GM19193 (cell line): ENCODE results near the gene SH3GL3.

Experiments used
- POLR2A ChIP-seq: IDR thresholded peaks from 4 replicates; pipeline ENCODE4 v1.6.1; 2011; ENCODE audit not compliant: insufficient read depth, insufficient read length; ENCODE audit errors: extremely low read depth

The SH3GL3 gene, protein sequence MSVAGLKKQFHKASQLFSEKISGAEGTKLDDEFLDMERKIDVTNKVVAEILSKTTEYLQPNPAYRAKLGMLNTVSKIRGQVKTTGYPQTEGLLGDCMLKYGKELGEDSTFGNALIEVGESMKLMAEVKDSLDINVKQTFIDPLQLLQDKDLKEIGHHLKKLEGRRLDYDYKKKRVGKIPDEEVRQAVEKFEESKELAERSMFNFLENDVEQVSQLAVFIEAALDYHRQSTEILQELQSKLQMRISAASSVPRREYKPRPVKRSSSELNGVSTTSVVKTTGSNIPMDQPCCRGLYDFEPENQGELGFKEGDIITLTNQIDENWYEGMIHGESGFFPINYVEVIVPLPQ

DNA sequence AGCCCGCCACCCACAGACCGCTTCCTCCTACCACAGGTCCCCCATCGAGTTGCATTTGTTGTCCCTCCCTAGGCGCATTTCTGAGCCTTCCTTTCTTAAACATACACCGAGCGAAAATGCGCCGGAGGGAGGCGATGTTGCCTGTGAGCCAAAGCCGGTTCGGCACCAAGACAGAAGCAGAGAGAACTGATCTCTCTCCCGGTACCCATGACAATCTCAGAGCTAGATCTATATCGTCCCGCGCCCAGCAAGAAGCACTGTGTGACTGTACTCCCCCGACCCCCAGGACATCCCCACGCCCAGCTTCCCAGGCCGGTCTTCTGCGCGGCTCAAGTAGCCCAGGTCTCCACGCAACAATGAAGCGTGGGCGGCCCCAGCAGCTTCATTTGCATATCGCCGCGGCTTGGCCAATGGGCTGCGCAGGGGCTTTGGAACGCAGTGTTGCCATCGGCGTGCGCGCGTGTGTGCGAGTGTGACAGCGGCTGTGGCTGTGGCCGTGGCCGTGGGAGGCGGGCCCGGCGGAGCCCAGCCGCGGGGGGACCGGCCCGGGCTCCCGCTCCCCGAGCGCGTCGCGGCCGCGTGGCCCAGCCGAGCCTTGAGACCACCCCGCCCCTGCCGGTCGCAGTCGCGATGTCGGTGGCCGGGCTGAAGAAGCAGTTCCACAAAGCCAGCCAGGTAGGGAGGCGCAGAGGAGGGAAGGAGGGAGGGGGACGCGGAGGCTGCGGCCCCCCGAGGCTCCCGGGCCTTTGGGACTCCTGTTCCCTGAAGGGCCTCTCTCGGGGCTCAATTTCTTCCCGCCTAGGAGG, at the start of gene SH3GL3:
Gene SH3GL3 (plus strand): TSS at position 438 of the 806 bp plus-strand sequence. CDS start 193 bp downstream, at position 631.
- TF ChIP-seq POLR2A, result no peak

DNA sequence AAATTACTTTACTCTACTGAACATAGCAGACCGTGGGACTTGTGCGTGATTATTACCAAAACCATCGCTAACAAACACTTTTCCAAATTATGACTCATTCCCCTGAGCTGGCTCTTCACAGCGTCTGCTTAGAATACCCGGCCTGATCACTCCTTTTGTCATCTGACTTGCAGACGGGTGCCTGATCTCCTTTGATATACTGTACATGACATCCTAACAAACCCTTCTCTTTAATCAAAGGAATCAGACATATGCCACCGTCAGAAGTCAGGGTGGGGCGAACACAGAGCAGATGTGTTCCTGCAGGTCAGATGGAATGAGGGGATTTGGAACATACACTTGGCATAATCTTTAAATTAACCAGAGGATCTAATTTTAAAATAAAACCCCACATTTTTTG, 48.5 kb upstream of the SH3GL3 start:
- no peak for TF ChIP-seq POLR2A

DNA sequence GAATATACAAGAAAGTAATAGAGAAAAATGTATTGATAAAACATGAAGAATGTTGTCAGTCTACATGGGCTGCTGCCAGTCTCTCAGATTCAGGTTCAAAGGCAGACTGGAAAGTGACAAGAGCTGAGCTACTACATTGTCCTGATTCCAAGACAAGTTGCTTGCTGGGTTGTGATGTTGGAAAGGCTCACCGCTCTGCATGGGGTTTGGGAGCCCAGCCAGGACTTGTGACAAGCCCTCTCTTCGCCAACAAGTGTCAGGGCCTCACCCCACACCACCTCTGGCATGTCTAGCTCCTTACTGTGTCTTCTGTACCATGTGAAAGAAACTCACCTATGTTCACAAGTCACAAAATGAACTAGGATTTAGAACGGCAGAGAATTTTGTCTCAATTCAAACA, 43.0 kb upstream of the SH3GL3 start:
- no peak for TF ChIP-seq POLR2A

DNA sequence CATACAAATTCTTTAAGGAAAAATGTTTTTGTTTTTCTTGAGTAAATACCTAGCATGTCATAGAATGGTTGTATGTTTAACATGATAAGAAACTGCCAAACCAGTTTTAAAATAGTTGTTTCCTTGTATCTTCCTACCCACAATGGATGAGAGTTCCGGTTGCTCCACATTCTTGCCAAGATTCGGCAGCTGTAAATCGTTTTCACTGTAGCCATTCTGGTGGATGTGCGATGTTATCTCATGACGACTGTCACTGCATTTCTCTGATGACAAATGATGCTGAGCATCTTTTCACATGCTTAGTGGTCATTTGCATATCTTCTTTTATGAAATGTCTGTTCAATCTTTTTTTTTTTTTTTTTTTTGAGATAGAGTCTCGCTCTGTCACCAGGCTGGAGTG, 36.6 kb upstream of the SH3GL3 start:
- no peak for TF ChIP-seq POLR2A

DNA sequence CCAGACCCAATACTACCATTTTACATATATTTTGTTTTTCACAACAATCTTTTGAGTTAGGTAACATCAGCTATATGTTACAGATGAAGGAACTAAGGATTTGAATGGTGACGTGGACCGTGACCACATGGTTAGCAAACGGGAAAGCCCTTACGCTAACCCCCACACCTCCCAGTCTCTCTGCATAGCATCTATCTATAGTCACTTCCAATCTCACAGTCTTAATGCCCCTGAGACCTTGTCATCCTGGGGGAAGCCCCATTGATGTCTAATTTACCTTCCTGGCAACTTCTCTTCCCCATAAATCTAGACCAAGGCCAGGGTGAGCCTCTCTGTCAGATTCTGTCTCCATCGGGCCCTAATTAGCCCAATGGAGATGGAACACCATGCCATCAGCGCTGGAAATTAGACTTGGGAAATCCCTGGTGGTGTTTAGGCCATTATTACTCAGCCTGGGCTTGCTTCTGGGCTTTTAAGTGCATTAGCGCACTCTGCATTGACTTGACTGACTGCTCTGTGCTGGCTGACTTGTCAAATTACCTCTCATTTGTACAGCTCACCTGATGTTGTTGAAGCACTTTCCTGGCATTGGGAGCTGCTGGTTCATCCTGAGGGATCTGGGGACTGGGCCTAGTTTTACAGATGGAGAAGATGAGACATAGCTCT, 34.0 kb upstream of the SH3GL3 start:
- no peak for TF ChIP-seq POLR2A

DNA sequence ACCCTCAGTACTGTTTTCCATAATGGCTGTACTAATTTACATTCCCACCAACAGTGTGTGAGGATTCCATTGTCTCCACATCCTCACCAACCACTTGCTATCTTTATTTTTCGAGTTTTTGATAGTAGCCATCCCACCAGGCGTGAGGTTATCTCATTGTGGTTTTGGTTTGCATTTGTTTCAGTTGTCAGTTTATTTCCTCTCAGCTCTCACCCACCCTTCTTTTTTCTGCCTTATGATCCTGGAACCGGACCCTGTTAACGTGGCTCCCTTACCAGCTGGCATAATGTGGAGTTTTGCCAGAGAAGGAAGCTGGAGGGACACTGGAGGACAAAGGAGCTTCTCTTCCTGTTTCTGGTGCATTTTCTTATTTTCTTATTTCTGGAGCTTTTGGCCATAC, 25.1 kb upstream of the SH3GL3 start:
- TF ChIP-seq POLR2A, result no peak

DNA sequence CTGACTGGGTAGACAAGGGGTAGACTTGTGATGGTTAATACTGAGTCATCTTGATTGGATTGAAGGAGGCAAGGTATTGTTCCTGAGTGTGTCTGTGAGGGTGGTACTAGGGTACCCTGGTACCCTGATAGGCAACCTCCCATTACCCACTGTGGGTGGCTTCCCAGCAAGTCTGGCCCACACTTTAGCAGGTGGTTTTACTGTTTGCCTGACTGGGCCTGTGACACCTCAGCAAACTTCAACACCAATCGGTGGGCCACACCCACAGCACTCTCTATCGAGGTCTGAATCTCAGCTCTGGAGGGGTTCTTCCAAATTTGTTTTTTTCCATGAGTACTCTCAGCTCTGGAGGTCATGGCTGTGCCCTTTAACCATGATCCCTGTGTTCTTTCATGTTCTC, 24.6 kb upstream of the SH3GL3 start:
- TF ChIP-seq POLR2A, result no peak

DNA sequence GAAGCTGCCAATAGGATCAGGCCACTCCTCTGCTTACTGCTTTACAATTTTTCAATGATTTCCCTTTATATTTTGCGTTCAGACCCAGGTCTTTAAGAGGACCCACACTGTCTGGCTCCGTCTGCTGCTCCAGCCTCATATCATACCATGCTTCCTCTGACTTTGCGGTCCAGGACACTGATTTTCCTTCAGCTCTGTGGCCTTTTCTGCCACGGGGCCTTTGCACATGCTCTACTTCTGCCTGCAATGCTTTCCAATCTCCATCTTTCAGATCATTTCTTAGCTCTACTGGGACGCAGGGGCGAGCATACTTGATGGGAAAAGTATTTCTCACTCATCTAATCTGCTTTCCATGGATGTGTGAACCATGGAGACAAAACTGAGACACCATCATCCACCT, 23.0 kb upstream of the SH3GL3 start:
- TF ChIP-seq POLR2A, result no peak

DNA sequence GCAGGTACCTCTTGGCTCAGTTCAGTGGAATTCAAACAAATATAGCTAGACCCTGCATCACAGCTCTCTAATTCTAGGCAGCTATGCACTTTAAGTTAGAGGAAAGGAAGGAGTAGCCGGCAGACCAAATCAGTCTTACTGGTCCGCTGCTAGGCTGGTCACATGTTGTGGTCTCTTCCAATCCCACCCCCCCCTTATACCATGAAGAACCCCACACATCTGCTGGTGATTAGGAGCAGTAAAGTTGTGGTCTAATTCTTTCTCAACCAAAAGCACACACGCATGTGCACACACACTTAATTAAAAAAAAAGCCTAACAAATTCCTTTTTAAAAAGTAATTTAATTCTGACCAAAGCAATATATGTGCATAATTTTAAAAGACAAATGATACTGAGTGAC, 16.7 kb upstream of the SH3GL3 start:
- TF ChIP-seq POLR2A, result no peak

DNA sequence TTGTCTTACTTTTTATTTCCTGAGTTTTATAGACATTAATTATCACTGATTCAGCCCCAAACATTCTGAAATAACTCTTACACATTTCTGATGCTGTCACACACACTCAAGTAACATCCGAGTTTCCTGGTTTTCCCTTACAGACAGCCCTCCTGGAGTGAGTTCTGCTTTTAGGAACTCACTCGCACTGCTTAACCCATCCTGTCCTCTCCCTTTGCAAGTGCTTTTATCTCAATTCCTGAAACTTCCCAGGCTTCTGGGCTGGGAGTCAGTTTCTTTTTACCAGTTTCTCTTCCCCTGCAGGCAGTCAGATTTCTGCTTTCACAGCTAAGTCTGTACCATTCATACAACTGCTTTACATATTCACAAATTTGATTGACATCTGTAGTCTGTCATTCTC, 15.6 kb upstream of the SH3GL3 start:
- TF ChIP-seq POLR2A, result no peak

DNA sequence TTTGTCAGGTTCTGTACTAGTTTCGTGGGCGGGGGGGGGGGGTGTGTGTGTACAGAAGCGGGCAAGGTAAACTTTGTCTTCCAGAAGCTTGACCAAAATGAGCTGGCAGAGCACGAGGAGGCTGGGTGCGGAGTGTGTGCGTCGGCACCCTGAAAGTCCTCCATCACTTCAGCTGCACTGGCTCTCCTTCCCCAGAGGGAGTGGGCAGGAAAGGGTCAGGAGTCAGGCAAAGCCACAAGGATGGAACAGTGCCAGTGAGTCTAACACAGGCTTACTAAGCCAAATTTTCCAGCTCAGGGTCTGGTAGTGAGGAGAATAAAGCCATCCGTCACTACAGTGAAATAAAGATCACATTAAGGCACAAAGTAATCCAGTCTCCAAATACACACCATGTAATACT, 11.9 kb upstream of the SH3GL3 start:
- TF ChIP-seq POLR2A, result no peak

DNA sequence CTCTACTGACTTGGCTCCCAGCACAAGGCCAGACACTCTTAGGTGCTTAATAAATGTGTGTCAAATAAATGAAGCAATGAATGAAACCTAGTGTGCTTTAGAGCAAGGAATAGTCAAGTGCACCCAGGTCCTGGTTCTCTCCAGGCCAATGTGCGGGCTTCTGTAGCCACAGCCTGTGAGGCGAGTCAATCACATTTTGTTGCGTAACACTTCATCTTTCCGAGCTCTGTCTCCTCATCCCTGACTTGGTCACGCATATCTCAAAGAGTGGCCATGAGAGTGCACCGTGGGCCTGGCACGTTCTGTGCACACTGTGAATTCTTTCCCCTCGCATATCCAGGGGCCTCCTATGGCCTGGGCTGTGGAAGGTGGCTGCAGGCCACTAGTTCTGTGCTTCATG, 11.4 kb upstream of the SH3GL3 start:
- TF ChIP-seq POLR2A, result no peak

DNA sequence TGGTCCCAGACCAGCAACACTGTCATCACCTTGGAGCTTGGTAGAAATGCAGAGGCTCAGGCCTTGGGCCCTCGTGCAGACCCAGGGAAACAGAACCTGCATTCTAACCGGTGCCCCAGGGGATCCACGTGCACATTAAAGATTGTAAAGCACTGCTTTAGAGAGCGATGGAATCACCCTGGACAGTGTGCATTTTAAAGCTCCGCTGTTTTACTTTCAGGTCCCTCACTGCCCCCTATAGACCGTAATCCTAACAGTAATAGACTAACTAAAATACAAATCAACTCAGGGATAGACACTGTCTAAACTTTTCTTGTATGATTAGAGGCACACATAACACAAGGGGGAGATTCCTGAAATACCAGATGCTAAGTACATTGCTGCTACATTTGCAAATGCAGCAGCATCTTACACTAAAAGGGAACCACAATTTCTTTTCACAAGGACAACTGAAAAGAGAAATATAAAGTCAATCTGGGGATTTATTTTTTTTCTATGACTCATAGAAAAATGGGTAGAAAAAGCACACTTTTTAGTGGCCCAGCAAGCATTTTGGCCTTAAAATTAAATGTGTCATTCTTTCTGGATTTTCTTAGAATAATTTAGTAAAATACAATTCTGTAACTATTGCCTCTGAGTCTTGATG, 10.5 kb upstream of the SH3GL3 start:
- no peak for TF ChIP-seq POLR2A

DNA sequence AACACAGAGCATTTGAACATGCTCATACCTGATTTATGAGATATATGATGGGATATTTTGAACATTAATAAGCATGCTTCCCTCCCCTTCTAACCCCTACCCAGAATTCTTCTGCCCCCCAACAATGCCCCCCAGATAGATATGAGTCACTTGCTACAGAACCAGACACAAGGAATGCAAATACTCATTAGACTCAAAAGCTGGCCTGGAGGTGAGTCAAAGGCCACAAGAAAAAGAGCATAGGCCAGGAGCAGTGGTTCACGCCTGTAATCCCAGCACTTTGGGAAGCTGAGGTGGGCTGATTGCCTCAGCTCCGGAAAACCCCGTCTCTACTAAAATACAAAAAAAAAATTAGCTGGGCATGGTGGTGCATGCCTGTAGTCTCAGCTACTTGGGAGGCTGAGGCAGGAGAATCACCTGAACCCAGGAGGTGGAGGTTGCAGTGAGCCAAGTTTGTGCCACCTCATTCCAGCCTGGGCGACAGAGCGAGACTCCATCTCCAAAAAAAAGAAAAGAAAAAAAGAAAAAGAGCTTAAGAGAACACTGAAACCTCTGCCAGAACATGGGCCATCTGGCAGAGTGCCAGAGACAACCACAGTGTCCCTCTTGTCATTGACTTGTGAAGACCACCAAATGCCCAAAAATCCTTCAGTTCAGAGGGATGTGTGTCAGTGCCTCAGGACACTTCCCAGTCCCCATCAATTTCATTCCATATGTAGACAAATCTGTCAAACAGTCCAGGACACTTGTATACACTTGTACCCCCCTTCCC, 3.9 kb upstream of the SH3GL3 start:
- TF ChIP-seq POLR2A, result no peak
